Choroid plexus epithelial cell (primary cell): ENCODE measurements around the gene SNED1.

Experiments
- DNase-seq: peaks from one replicate; pipeline ENCODE4 v3.0.0-alpha.2; 2010; ENCODE audit warnings: low read depth
- H3K4me3 ChIP-seq: 2 replicates; pipeline ENCODE4 v1.5.1; 2011; ENCODE audit warnings: low read depth, mild to moderate bottlenecking, control low read depth, low read length, moderate library complexity
- CTCF ChIP-seq: conservative IDR thresholded peaks from 2 replicates; pipeline ENCODE4 v1.5.1; 2011; ENCODE audit warnings: low read depth, mild to moderate bottlenecking, control low read depth, inconsistent platforms, low read length, moderate library complexity

Gene SNED1

GRCh38 chr2:240953426-240954410 is 44.7 kb upstream of the SNED1 start:
- H3K4me3 ChIP-seq = no peak overlapping the region
- no peak for DNase-seq
- TF ChIP-seq CTCF = no peak

GRCh38 chr2:240954436-240955305 is 43.7 kb upstream of the SNED1 start:
- no peak for TF ChIP-seq CTCF

GRCh38 chr2:240955306-240956170 is 42.9 kb upstream of the SNED1 start:
- no peak for TF ChIP-seq CTCF
- H3K4me3 ChIP-seq = no peak overlapping the region
- DNase-seq = no peak

More at GRCh38 chr2:240954436-240955305, 43.7 kb upstream of the SNED1 start:
- peak; percentile 10 for DNase-seq
- H3K4me3 ChIP-seq = no peak overlapping the region

GRCh38 chr2:240956171-240956934 is 42.1 kb upstream of the SNED1 start:
- TF ChIP-seq CTCF = no peak
- no peak overlapping the region for H3K4me3 ChIP-seq
- peak; percentile 23 for DNase-seq

- no peak for DNase-seq
- no peak for TF ChIP-seq CTCF
- no peak overlapping the region for H3K4me3 ChIP-seq
These were observed 41.3 kb upstream of the SNED1 start for GRCh38 chr2:240956935-240957655.
